WI38 (cell line): ENCODE results near the gene FBXL7.

ENCODE experiments used
- H3K4me3 ChIP-seq: 2 replicates; pipeline ENCODE4 v1.5.1; 2011; ENCODE audit warnings: low read depth, mild to moderate bottlenecking, control low read depth, low read length
- TF ChIP-seq, protein P1 (sequence below): IDR thresholded peaks from 2 replicates; pipeline ENCODE4 v1.5.1; 2012; ENCODE audit warnings: low read depth, mild to moderate bottlenecking, control low read depth, low read length

Gene FBXL7

DNA sequence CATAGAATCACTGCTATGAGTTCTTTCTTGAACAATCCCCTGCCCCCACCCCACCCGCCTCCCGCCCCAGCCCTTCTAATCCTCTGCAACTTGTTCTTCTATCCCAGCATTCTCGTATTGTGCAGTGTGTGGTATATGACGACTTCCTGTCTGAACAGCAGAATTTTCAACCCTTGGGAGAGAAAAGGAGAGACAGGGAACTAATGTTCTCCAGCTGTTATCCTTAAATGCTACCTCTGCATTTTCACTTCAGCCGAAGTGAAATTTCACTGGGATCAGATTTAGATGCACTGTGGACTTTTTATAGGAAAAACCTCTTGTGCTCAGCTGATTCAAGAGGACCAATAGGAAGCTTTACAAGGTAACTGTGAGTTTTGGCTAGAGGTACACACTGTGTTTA, 2.2 kb downstream of the FBXL7 start:
- peak overlapping the region; percentile 76 for H3K4me3 ChIP-seq
- TF ChIP-seq, protein P1, sequence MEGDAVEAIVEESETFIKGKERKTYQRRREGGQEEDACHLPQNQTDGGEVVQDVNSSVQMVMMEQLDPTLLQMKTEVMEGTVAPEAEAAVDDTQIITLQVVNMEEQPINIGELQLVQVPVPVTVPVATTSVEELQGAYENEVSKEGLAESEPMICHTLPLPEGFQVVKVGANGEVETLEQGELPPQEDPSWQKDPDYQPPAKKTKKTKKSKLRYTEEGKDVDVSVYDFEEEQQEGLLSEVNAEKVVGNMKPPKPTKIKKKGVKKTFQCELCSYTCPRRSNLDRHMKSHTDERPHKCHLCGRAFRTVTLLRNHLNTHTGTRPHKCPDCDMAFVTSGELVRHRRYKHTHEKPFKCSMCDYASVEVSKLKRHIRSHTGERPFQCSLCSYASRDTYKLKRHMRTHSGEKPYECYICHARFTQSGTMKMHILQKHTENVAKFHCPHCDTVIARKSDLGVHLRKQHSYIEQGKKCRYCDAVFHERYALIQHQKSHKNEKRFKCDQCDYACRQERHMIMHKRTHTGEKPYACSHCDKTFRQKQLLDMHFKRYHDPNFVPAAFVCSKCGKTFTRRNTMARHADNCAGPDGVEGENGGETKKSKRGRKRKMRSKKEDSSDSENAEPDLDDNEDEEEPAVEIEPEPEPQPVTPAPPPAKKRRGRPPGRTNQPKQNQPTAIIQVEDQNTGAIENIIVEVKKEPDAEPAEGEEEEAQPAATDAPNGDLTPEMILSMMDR = no peak

GRCh38 chr5:15506146-15506545, 6.2 kb downstream of the FBXL7 start:
- TF ChIP-seq, protein P1 = no peak
- no peak overlapping the region for H3K4me3 ChIP-seq

DNA sequence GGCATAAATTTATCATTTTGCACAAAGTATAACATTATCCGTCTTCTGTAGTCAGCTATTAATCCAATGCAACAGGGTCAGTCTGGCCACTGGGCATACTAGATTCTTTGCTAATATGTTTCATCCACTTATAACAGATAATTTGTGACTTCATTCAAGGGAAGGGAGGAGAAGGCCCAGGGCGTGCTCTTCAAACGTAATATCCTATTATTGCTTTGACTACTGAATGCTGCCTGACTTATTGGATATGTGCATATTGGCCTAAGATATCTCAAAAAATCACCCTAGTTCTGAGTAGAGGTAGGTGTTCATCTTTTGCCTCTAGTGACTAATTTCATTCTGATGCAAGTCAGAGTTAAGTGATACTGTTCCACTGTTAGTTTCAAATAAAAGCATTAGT, 6.9 kb downstream of the FBXL7 start:
- TF ChIP-seq, protein P1 = no peak

GRCh38 chr5:15510092-15510491, 10.1 kb downstream of the FBXL7 start:
- TF ChIP-seq, protein P1 = no peak
- H3K4me3 ChIP-seq = no peak overlapping the region

More for the DNA sequence above, 6.9 kb downstream of the FBXL7 start:
- H3K4me3 ChIP-seq = no peak overlapping the region

DNA sequence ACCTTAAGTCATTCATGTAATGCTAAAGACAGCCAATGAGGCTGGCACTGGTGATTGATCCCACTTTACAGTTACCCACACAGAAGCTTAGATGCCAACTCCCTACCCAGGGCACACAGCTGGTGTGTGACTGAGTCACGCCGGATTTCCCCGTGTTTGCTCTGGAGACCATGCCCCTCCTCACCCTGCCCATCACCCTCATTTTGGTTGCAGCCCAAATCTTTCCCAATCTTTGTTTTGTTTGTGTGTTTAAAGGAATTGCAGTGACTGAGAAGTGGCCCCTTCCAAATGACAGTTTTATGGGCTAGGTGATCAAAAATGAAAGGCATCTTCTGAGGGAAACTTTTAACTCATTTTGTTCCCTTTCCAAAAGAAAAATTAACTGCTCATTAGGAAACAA, 10.9 kb downstream of the FBXL7 start:
- H3K4me3 ChIP-seq = no peak overlapping the region

GRCh38 chr5:15513431-15513830, 13.5 kb downstream of the FBXL7 start:
- H3K4me3 ChIP-seq = no peak overlapping the region
- TF ChIP-seq, protein P1 = no peak

More for the DNA sequence above, 10.9 kb downstream of the FBXL7 start:
- TF ChIP-seq, protein P1 = no peak

GRCh38 chr5:15513911-15514310, 13.9 kb downstream of the FBXL7 start:
- TF ChIP-seq, protein P1 = no peak
- H3K4me3 ChIP-seq = no peak overlapping the region
